Astrocyte of the cerebellum (primary cell): ENCODE results near the gene MCM3AP.

ENCODE experiments used
- DNase-seq: peaks from one replicate; pipeline ENCODE4 v3.0.0-alpha.2; 2011; ENCODE audit warnings: low read depth
- H3K4me3 ChIP-seq: 2 replicates; pipeline ENCODE4 v1.5.1; 2011; ENCODE audit warnings: mild to moderate bottlenecking, low read depth, low read length, moderate library complexity
- in situ Hi-C: cut with HindIII; loops from 2 replicates; pipeline ENCODE4 v1.10.0; 2017; ENCODE audit warnings: low sequenced_read_pairs
- TF ChIP-seq, protein P1 (sequence below): IDR thresholded peaks from 2 replicates; pipeline ENCODE4 v1.5.1; 2012; ENCODE audit warnings: low read length, low read depth, moderate library complexity, mild to moderate bottlenecking; ENCODE audit errors: missing control alignments

The MCM3AP gene

DNA sequence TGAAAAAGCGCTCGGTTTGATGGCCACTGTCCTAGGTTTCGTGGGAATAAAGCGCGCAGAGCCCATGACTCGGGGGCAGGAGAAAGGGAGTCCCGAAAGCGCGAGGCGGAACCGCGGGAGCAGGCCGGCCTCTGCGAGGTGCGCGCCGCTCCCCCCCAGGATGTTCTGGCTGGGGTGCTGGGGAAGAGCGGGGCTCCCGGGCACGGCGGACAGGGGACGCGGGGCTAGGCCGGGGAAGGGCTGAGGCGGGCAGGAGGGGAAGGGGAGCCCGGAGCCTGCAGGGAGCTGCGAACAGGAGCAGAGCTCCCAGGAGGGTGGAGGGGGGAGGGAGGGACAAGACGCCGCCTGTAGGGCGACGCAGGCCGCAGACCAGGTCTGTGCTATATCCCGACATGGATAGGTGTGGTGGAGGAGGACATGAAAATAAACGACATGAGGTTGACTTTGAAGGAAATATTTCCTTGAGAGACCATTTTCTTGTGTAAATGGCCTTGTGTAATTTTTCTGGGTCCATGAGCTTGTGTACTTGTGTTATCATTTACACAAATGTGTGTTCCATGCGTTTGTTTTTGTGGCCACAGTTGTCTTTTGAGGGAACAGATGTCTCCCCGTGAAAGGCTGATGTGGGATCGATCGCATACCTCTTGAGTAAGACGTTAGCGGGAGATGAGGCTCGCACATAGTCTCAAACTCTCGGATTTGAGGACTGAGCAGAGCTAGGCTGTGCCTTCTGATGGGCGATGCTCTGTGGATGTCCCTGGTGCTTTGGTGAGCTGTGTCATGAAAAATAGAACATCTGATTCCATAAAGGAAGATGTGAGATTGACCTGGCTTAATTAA, 39.9 kb upstream of the MCM3AP start:
- no peak for DNase-seq
- TF ChIP-seq, protein P1, sequence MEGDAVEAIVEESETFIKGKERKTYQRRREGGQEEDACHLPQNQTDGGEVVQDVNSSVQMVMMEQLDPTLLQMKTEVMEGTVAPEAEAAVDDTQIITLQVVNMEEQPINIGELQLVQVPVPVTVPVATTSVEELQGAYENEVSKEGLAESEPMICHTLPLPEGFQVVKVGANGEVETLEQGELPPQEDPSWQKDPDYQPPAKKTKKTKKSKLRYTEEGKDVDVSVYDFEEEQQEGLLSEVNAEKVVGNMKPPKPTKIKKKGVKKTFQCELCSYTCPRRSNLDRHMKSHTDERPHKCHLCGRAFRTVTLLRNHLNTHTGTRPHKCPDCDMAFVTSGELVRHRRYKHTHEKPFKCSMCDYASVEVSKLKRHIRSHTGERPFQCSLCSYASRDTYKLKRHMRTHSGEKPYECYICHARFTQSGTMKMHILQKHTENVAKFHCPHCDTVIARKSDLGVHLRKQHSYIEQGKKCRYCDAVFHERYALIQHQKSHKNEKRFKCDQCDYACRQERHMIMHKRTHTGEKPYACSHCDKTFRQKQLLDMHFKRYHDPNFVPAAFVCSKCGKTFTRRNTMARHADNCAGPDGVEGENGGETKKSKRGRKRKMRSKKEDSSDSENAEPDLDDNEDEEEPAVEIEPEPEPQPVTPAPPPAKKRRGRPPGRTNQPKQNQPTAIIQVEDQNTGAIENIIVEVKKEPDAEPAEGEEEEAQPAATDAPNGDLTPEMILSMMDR, result peak; percentile 47
- peak overlapping the region; percentile 90 for H3K4me3 ChIP-seq
- in situ Hi-C loops, result no loop called here

DNA sequence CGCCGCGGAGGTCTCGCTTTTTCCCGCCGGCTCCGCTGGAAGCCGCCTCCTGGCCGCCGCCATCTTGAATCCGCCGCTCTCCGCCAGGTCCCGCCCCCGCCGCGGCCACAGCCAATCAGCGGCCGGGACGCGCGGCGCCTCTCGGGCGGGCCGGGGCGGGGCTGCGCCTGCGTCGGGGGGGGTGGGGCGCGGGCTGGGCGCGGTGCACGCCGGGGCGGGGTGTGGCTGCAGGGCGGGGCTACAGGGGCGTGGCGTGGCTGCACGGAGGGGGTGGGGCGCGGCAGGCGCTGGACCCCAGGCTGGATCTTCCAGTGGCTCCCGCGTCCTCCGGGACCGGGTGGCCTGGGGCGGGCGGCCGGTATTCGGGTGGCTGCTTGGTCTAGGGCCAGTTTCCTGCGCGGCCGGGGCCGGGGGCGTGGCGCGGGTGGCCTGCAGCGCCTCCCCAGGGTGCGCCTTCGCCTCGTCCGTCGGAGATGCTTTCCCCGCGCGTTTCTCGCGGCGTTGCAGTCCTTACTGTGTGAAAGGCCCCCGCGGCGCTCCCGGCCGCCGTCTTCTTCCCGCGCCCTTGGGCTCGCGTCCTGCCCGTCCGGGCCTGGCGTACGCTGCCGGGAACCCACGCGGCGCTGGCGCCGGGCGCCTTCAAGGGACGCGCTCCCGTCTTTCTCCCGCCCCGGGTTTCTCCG, 39.1 kb upstream of the MCM3AP start:
- peak overlapping the region; percentile 90 for H3K4me3 ChIP-seq
- peak; percentile 46 for DNase-seq

DNA sequence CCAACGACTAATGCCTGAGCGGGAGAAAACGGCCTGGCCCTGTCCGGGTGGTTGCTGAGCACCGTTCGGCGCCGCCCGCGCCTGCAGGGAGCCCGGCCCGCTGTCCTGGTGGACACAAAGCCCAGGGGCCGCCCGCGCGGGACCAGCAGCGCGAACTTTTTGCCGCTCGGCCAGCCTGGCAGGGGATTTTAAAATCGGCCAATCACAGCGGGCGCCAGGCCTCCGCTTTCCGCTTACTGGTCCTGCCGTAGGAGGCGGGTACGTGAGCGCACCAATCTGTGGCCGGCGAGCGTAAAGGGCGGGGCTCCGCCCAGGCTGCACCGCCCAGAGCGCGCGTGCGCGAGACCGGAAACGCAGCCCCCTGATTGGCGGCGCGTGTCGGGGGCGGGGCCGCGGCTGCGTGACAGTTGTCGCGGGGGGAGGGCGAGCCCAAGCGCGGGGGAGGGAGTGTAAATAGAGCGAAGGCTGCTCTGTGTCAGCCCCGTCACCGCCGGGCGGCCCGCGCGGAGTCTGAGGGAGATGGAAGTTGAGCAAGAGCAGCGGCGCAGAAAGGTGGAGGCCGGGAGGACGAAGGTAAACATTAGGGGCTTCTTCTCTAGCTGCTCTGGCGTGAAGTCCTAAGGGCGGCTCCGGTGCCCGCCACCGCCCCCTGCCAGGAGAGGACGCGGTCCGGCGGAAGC, 38.4 kb upstream of the MCM3AP start, which contains the start of the genes C21orf58 and PCNT:
TSS of gene C21orf58 (minus strand) at position 161 of the 680 bp plus-strand sequence. CDS start 1,132 bp downstream, outside the sequence.
TSS of gene PCNT (plus strand) at position 447 of the 680 bp plus-strand sequence. CDS start at position 520, 73 bp downstream.
- TF ChIP-seq, protein P1, result no peak
- DNase-seq, result peak; percentile 92
- H3K4me3 ChIP-seq, result peak within 1 kb of the TSS; percentile 90
- in situ Hi-C loops, result no loop called here

More for the DNA sequence above, 39.1 kb upstream of the MCM3AP start:
- TF ChIP-seq, protein P1, result no peak
- in situ Hi-C loops, result no loop called here

DNA sequence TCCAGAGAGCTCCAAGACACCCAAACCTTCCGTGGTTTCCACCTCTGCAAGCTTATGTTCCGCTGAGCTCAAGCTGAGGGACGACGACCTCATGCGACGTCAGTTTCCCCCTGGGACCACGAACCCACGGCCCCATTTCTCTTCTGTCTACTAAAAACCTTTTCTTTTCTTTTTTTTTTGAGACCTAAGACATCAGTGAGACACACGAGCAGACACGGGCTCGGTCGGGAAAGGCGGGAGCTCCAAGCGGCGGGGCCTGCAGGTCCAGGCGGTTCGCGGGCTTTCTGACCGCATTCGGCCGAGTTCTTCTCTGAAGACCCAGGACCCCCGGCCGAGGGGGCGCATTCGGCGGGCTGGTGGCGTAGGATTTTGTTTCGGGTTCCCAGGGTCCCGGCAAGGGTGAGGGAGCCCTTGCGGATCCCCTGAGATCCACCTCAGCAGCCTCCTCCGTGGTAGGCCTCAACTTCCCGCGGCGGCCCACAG, 37.9 kb upstream of the MCM3AP start:
- peak overlapping the region; percentile 90 for H3K4me3 ChIP-seq
- TF ChIP-seq, protein P1, result no peak
- in situ Hi-C loops, result no loop called here
- no peak for DNase-seq

DNA sequence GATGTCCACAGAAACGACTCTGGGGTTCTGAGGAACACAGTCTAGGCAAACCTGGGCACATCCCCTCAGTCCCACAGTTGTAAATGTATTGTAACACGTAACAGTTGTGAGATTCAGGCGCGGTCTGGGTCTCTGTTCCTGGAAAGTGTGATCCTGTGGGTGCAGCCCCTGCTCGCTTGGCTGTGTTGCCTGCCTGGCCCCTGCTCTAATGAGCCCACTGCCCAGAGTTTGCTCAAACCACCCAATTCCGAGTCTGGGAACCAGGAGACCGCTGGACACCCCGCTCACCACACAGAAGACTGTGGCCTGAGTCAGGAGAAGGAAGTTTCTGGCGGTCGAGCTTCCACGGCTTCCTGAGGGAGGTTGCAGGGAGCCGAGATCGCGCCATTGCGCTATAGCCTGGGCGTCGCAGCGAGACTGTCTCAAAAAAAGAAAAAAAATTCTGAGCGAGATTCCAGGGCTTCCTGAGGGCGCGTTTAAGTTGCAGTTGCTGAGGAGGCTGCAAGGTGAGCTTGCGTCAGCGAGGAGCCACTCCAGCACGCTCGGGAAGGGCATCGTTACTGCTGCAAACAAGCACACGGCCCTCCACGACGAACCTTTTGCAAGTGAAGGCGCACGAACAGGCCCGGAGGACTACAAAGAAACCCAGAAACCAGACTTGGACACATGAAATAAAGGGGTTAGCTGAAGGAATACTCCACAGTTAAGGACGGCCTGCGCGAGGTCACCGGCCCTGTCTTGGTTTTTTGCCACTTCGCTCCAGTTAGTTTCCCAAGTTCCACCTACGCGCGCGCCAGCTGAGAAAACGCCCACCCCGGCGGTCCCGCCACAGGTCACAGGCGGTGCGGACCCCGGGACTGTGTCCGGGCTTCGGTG, 37.2 kb upstream of the MCM3AP start:
- TF ChIP-seq, protein P1, result no peak
- in situ Hi-C loops, result no loop called here
- peak overlapping the region; percentile 90 for H3K4me3 ChIP-seq
- no peak for DNase-seq
